GM19438 (cell line): ENCODE measurements around the gene NR2C2AP.
"Not testable (repeated sequence)": the region's sequence is repeated elsewhere in the genome, so short reads cannot be mapped to it uniquely, and the experiment has no call there.

Source experiments
- ATAC-seq: cut with Tn5 transposase; IDR thresholded peaks from one replicate; pipeline ENCODE4 v1.9.1; 2021; ENCODE audit warnings: low read depth; ENCODE audit not compliant: unreplicated experiment

The NR2C2AP gene, protein sequence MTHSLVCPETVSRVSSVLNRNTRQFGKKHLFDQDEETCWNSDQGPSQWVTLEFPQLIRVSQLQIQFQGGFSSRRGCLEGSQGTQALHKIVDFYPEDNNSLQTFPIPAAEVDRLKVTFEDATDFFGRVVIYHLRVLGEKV

DNA sequence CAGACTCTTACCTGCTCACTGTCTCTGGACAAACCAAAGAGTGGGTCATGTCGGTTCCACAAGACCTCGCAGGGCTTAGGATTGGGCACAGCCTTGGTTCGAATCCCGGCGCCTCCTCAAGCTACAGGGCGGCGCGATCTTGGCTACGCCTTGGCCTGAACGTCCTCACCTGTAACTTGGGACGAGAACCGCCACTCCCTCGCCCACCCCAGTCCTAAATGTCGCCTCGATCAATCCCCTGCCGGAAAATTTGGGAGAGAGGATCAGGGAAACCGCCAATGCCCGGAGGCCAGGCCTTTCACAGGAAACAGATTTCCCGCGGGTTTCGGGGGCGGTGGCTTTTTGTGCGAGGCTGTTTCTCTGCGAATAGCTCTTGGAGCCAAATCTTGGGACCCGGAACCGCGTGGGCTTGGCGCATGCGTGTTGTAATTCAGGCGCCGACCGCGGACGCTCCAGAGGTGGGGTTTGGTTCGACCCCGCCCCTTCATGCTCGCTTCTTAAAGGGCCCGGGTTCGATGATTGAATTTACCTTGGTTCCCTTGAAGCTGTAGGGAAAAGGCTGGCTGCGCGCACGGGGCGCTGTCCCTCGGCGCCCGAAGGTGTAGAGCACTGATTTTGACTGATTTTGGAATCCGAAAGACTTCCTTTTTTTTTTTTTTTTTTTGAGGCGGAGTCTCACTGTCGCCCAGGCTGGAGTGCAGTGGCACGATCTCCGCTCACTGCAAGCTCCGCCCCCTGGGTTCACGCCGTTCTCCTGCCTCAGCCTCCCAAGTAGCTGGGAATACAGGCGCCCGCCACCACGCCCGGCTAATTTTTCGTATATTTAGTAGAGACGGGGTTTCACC lies at the start of gene NR2C2AP:
TSS of gene NR2C2AP (minus strand) at position 403 of the 845 bp plus-strand sequence. CDS start at position 49, 354 bp downstream.
- ATAC-seq: peak; percentile 66

DNA sequence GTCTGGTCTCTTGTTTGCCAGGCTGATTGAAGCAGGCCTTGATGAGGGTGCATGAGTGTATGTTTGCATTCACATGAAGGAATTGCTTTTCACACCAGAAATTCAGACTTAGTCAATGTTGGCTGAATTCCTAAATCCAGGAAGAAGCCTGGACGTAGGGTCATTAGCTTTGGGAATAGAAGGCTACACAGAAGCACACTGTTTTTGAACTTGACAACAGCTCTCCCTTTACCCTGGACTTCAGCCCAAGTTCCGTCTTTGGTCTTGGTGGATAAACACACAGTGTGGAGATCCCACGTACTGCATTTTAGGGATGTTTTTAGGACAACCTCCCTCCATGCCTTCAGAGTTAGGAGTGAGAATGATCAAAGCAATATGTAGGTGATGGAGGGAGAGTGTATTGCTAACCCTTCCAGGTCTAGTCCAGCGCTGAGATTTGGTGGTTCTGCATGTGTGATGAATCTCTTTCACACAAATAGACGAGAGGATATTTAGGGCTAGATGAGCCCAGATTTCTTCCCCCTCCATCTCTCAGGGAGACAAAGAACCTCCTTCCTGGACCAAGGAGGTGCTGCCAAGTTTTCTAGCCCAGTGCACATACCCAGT lies 47.1 kb upstream of the NR2C2AP start:
- ATAC-seq: no peak

DNA sequence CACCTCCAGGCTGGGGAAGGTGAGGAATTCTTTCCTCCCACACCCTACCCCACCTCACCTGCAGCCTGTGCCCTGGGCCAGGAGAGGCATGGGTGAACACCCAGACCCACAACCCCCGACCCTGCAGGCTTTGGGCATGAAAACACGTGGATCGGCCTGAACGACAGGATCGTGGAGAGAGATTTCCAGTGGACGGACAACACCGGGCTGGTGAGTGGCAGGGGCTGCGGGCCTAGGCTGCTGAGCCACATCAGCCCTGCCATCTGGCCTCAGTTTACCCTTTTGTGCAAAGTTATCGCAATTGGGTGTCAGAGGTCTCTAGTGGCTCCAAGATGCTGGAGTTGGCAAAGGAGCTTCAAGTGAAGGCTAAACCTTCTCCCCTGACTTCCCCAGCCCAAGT lies 37.3 kb upstream of the NR2C2AP start:
- no peak for ATAC-seq

GRCh38 chr19:19239675-19240074 lies 36.5 kb upstream of the NR2C2AP start:
- no peak for ATAC-seq

GRCh38 chr19:19238126-19238894 lies 35.1 kb upstream of the NR2C2AP start:
- no peak for ATAC-seq

- ATAC-seq: no peak
These were observed 33.0 kb upstream of the NR2C2AP start for GRCh38 chr19:19236173-19236572.

GRCh38 chr19:19234220-19234816 lies 31.1 kb upstream of the NR2C2AP start:
- no peak for ATAC-seq

GRCh38 chr19:19232261-19232721 lies 29.1 kb upstream of the NR2C2AP start:
- ATAC-seq: no peak

- ATAC-seq: no peak
These were observed 27.8 kb upstream of the NR2C2AP start for GRCh38 chr19:19230999-19231398.

- no peak for ATAC-seq
These were observed 26.5 kb upstream of the NR2C2AP start for GRCh38 chr19:19229701-19230100.

GRCh38 chr19:19227217-19227616 lies 24.0 kb upstream of the NR2C2AP start:
- ATAC-seq: no peak

GRCh38 chr19:19226663-19227062 lies 23.4 kb upstream of the NR2C2AP start:
- no peak for ATAC-seq

DNA sequence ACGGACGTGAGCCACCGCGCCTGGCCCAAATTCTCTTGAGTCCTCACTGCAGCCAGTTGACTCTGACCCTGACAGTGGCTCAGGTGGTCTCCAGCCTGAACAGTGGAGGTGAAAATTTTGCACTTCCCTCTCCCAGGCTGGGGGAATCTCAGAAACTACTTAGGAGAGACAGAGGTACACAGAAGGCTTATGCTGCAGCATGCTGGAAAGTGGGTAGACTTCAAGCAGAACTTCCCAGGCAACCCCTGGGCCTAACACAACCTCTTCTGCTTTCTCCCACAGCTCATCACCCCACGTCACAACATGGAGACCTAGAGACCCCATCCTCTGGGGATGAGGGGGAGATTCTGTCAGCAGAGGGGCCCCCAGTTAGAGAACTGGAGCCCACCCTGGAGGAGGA lies 23.0 kb upstream of the NR2C2AP start:
- ATAC-seq: no peak

DNA sequence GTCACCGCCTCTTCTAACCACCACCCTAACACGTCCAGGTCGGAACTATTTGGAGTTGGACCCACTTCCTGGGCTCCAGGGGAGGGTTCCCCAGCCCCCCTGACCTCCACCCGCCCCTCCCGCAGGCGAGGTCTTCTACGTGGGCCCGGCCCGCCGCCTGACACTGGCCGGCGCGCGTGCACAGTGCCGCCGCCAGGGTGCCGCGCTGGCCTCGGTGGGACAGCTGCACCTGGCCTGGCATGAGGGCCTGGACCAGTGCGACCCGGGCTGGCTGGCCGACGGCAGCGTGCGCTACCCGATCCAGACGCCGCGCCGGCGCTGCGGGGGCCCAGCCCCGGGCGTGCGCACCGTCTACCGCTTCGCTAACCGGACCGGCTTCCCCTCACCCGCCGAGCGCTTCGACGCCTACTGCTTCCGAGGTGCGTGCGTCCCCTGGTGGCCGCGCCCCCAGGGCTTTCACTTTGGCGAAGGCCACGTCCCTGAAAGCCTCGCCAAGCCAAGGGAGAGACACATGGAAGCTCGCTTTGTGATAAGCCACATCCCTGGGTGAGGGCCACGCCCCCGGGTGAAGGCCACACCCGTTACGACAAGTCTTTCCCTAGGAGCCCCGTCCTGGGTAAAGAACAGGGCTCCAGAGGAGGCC lies 21.8 kb upstream of the NR2C2AP start:
- no peak for ATAC-seq

GRCh38 chr19:19224150-19224851 lies 21.1 kb upstream of the NR2C2AP start:
- no peak for ATAC-seq

- no peak for ATAC-seq
These were observed 20.4 kb upstream of the NR2C2AP start for GRCh38 chr19:19223636-19224035.

- ATAC-seq: no peak
These were observed 19.8 kb upstream of the NR2C2AP start for GRCh38 chr19:19223060-19223459.

GRCh38 chr19:19221000-19221399 lies 17.8 kb upstream of the NR2C2AP start:
- ATAC-seq: not testable (repeated sequence)

GRCh38 chr19:19218911-19219310 lies 15.7 kb upstream of the NR2C2AP start:
- ATAC-seq: no peak
